ENCODE measurements around the gene EP400. TPM values are rescaled to one million over a fixed set of nuclear protein-coding genes. Genes with fewer than 3 reads are reported as not detected.

The EP400 gene
- total RNA-seq, 1 experiment from 2014 or later, result 3.9 TPM

- in situ Hi-C loops (cut with HindIII; ENCODE audit: low pct_unique_long_range_greater_than_20kb, low sequenced_read_pairs), result no loop called here
- no peak for DNase-seq (ENCODE audit: low read depth)
Observed at GRCh38 chr12:132000286-132000872, 50.6 kb downstream of the EP400 start.

DNA sequence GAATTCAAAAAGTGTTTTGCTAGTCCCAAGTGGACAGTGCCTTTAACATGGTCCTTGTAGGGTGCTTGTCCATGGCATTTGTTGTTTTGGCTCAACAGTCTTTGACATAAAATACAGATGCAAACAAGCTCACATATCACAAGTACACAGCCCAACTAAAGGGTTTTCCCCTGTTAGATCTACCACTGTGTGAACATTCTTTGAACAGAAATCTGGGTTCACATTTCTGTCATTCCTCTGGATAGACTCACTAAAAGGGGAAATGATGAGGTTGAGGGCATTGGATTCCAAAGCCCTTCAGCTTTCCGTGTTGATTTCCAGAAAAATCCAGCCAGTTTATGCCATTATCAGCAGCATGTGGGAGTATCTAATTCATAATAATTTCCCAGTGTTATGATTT, 54.1 kb downstream of the EP400 start:
- in situ Hi-C loops (cut with HindIII; ENCODE audit: low pct_unique_long_range_greater_than_20kb, low sequenced_read_pairs), result no loop called here
- DNase-seq (ENCODE audit: low read depth), result no peak

DNA sequence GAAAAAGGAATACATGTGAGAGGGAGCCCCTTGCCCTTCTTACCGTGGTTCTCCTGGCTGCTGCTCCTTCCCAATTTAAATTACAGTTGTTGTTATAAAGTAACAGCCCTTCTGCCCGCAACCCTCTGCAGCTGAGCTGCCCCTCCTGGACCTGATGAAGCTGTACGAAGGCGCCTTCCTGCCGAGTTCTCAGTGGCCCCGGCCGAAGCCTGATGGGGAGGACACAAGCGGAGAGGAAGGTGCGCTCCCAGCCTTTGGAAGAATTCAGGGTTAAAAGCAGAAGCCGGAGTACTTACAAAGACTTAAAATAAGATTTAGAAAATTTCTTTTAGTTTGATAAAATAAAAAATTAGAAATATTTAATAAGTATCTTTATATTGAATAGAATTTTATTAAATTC, 55.2 kb downstream of the EP400 start:
- no peak for DNase-seq (ENCODE audit: low read depth)
- in situ Hi-C loops (cut with HindIII; ENCODE audit: low pct_unique_long_range_greater_than_20kb, low sequenced_read_pairs), result no loop called here

- DNase-seq (ENCODE audit: low read depth), result no peak
- in situ Hi-C loops (cut with HindIII; ENCODE audit: low pct_unique_long_range_greater_than_20kb, low sequenced_read_pairs), result no loop called here
Observed at GRCh38 chr12:132006056-132006680, 56.4 kb downstream of the EP400 start.

GRCh38 chr12:132007041-132007440, 57.3 kb downstream of the EP400 start:
- no peak for DNase-seq (ENCODE audit: low read depth)
- in situ Hi-C loops (cut with HindIII; ENCODE audit: low pct_unique_long_range_greater_than_20kb, low sequenced_read_pairs), result no loop called here

DNA sequence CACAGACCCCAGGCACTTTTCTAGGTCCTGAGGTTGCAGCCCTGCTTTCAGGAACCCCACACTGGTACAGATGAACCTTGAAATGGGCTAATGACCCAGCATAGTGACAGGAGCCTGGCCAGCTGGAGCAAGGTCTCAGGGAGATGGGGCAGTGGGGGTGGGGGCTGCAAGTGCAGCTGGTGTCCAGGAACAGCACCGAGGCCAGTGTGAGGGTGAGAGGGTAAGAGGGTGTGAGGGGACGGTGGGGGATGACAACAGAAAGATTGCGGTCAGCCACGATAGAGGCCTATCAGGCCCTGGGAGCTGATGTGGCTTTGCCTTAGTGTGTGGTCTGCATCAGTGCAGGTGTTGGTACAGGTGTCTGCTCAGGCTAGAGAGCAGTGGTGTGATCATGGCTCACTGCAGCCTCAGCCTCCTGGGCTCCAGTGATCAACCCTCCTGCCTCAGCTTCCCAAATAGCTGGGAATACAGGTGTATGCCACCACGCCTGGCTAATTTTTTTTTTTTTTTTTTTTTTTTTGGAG, 59.7 kb downstream of the EP400 start:
- no peak for DNase-seq (ENCODE audit: low read depth)
- in situ Hi-C loops (cut with HindIII; ENCODE audit: low pct_unique_long_range_greater_than_20kb, low sequenced_read_pairs), result no loop called here

GRCh38 chr12:132012919-132013568, 63.3 kb downstream of the EP400 start:
- in situ Hi-C loops (cut with HindIII; ENCODE audit: low pct_unique_long_range_greater_than_20kb, low sequenced_read_pairs), result no loop called here
- DNase-seq (ENCODE audit: low read depth), result no peak

- no peak for DNase-seq (ENCODE audit: low read depth)
- in situ Hi-C loops (cut with HindIII; ENCODE audit: low pct_unique_long_range_greater_than_20kb, low sequenced_read_pairs), result no loop called here
Observed at GRCh38 chr12:132014092-132014914, 64.6 kb downstream of the EP400 start.

DNA sequence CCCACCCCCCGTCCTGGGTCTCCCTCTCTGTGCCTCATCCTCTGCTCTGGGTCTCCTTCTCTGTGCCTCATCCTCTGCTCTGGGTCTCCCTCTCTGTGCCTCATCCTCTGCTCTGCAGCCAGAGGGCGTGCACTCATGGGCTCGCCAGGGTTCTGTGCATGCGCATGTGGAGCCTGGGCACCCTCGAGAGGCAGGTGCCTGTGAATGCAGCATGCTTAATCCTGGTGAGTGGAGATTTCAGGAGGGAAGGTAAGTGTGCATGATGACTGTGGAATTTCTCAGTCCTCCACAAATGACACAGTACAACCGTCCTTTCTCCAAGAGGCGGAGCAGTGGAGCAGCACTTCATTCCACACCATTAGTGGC, 65.2 kb downstream of the EP400 start:
- no peak for DNase-seq (ENCODE audit: low read depth)
- in situ Hi-C loops (cut with HindIII; ENCODE audit: low pct_unique_long_range_greater_than_20kb, low sequenced_read_pairs), result no loop called here

DNA sequence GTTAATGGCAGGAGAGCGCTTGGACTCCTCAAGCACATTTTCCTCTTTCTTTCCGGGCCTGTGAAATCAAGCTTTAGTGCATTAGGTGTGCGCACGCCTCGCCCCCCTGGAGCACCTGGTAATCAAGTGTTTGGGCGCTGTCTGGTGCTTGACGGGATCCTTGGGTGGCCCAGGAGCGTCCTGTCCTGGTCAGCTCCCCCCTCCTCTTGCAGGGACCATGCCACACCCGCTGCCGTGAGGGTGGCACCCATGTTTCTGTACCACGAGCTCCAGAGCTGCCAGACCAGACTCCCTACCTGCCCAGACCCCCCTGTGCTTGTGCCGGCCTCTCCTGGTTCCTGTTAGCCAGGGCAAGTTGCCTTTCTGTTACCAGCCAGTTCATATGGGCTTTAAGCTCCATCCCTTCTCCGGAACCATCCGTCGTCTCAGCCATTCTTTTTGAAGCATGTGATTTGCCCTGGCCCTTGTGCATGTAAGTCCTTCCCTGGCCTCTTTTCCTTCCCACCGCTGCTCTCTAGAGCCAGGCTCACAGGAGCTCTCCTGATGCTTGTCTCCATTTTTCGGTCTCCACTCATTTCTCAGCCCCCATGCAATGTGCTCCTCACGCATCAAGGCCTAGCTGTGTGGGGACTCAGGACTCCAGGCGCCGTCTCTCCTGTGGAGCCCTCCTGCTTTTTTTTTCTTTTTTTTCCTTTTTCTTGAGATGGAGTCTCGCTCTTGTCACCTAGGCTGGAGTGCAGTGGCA, 66.1 kb downstream of the EP400 start:
- DNase-seq (ENCODE audit: low read depth), result no peak
- in situ Hi-C loops (cut with HindIII; ENCODE audit: low pct_unique_long_range_greater_than_20kb, low sequenced_read_pairs), result no loop called here

DNA sequence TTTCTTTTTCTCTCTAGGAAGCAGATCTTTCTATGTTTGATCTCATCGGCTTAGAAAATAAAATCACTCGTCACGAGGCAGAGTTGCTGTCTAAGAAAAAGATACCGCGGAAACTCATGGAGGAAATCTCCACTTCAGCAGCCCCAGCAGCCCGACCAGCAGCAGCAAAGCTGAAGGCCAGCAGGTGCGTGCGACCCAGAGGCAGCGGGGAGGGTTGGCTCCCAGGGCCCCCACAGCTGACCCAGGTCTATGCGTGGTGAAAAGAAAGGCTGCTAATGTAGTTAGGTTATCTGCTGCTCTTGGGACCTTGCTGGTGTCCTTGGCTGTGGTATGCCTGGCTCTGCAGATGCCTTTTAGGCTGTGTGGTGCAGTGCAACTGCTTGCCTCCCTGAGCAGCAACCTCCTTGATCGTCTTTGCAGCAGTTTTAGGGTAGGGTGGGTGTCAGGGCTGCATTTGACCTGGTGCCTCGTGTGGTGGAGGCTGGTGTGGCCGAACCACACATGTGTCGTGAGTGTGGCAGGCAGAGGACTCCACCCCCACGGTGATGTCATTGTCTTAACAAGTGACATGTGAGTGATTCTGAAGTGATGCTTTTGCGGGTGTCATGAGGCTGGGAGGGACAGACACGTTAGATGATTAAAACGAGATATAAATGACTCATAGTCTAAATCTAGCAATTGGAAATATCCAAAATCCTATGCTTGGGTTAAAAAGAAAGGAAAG, 68.6 kb downstream of the EP400 start:
- in situ Hi-C loops (cut with HindIII; ENCODE audit: low pct_unique_long_range_greater_than_20kb, low sequenced_read_pairs), result no loop called here
- no peak for DNase-seq (ENCODE audit: low read depth)

- no peak for DNase-seq (ENCODE audit: low read depth)
- in situ Hi-C loops (cut with HindIII; ENCODE audit: low pct_unique_long_range_greater_than_20kb, low sequenced_read_pairs), result no loop called here
Observed at GRCh38 chr12:132019891-132020290, 70.1 kb downstream of the EP400 start.

GRCh38 chr12:132020292-132020691, 70.5 kb downstream of the EP400 start:
- in situ Hi-C loops (cut with HindIII; ENCODE audit: low pct_unique_long_range_greater_than_20kb, low sequenced_read_pairs), result no loop called here

GRCh38 chr12:132021031-132021871, 71.5 kb downstream of the EP400 start:
- in situ Hi-C loops (cut with HindIII; ENCODE audit: low pct_unique_long_range_greater_than_20kb, low sequenced_read_pairs), result no loop called here
- no peak for DNase-seq (ENCODE audit: low read depth)

More at GRCh38 chr12:132020292-132020691, 70.5 kb downstream of the EP400 start:
- no peak for DNase-seq (ENCODE audit: low read depth)

DNA sequence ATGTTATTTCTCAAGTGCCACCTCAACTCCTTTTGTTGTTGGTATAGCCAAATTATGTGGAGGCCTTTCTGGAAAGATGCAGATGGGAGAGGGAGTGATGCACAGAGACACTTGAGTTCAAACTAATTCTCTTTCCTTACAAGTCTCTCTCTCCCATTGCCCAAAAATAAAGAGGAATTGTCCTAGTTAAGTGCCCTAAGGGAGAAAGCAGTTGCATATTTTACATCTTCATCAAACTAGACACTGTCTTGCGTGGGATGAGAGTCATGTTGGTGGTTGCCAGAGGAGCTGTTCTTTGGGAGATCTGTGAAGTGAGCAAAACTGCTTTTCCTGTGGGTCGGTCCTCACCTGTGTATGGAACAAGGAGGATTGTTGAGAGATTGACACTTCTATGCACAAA, 72.2 kb downstream of the EP400 start:
- DNase-seq (ENCODE audit: low read depth), result no peak
- in situ Hi-C loops (cut with HindIII; ENCODE audit: low pct_unique_long_range_greater_than_20kb, low sequenced_read_pairs), result no loop called here

DNA sequence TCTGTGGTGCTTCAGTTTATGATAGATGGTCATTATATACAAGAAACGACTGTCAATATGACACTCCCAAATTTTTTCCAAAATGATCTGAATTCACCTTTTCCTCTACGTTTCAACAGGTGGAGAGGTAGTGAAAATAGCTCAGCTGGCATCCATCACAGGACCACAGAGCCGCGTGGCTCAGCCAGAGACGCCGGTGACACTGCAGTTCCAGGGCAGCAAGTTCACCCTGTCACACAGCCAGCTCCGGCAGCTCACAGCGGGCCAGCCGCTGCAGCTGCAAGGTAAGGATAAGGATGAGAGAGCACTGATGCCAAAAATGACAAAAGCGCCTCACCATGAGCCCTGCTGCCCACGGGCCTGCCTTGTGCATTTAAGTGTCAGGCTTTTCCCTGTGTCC, 73.9 kb downstream of the EP400 start:
- no peak for DNase-seq (ENCODE audit: low read depth)
- in situ Hi-C loops (cut with HindIII; ENCODE audit: low pct_unique_long_range_greater_than_20kb, low sequenced_read_pairs), result no loop called here

DNA sequence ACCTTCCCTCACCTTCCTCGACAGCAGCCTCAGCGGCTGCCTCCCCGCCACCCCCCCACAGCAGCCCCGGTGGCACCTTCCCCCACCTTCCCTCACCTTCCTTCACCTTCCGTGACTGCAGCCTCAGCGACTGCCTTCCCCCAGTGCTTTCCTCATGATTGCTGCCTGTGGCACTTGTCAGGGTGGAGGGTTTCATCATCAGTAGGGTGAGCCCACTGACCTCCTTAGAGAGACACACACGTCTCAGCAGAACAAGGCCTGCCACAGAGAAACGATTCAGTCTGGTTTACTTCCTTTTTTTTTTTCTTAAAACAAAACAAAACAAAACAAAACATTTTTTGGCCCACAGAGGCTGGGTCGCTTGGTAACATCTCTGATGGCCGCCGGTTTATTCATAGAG, 75.0 kb downstream of the EP400 start:
- in situ Hi-C loops (cut with HindIII; ENCODE audit: low pct_unique_long_range_greater_than_20kb, low sequenced_read_pairs), result no loop called here
- DNase-seq (ENCODE audit: low read depth), result no peak

Data from Caki2 (cell line).